ENCODE data around the gene GARIN5A.

Gene GARIN5A

DNA sequence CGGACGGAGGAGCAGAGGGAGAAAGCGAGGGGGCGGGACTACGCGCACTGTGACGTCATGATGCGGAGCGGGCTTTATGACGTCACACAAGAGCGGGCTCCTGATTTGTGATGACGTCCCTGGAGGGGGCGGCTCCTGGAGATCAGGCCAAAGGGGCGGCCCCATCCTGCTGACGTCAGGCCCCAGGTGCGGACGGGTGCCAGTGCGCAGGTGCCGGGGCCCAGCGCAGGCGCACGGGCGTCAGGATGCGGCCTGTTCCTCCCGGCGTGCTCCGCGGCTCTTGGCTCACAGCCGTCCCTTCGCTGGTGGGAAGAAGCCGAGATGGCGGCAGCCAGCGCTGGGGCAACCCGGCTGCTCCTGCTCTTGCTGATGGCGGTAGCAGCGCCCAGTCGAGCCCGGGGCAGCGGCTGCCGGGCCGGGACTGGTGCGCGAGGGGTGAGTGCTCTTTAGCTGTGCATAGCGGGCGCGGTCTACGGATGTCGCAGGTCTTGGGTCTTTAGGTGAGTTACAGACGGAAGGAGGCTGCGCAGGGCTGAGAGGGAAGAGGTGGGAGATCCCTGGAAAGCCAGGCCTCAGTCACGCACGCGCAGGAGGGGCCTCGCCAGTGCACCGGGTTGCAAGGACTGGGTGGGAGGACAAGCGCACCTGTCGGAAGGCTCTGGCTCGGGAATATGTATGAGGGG, at the start of gene GARIN5A, which contains the start of gene EMC10:
Gene GARIN5A, minus strand, starts transcription at position 625 of the 683 bp plus-strand sequence. Its CDS starts 460 bp downstream, at position 165.
Gene EMC10, plus strand, starts transcription at position 284 of the 683 bp plus-strand sequence. Its CDS starts 38 bp downstream, at position 322.
- DNase-seq = peak; percentile 32 to 70

DNA sequence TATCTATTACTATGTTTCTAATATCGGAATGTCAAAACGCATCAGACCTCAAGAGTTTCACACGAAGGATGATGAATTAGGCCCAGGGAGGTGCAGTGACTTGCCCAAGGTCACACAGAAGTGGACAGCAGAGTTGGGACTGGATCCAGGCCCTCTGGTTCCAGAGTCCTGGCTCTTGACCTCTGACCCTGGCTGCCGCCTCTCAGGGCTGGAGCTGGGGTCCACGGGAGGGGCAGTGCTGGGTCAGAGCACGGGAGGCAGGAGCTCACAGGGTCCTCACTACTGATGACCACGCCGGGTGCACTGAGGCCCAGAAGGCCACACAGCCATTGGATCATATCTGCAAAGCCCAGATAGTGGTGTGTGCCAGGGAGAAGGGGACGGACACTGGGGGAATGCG, 46.2 kb upstream of the GARIN5A start:
- DNase-seq = no peak

DNA sequence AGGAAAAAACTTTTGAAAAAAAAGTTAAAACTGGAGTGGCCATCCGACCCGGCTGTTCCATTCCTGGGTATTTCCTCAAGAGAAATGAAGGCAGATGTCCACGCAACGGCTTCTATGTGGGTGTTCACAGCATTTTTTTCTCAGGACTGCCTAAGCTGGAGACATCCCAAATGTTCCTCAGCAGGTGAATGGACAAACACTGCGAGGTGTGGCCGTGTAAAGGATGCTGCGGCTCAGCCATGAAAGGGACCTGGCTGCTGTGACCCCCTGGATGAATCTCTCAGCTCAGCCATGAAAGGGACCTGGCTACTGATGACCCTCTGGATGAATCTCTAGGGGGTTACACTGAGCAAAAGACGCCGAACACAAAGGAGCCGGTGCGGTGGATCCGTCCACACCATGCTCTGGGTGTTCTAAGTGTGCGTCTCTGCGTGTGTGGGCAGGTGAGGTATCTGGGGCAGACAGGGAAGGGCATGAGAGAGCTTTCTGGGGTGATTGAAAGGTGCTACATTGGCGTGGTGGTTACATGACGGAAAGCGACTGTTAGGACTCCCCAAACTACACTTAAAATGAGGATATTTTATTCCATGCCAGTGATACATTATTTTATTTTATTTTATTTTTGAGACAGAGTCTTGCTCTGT, 44.3 kb upstream of the GARIN5A start:
- no peak for DNase-seq

DNA sequence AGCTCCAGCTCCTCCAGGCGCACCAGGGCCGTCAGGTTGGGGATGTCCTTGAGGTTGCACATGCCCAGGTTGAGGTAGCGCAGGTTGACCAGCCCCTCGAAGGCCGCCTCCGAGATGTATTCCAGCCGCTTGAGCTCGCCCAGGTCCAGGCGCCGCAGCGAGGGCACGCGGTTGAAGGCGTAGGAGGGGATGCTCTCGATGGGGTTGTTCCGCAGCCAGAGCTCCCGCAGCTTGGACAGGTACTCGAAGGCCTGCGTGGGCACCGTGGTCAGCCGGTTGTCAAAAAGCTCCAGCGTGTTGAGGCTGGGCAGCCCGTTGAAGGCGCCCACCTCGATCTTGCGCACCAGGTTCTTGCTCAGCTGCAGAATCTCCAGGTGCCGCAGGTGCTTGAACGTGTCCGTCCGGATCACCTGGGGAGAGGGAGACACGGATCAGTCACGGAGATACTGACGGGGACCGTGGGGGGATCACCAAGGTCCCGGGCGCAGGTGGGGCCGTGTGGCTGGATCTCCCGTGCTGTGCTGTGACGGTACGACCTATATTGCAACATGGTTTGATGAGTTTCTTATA, 42.4 kb upstream of the GARIN5A start:
- DNase-seq = no peak

DNA sequence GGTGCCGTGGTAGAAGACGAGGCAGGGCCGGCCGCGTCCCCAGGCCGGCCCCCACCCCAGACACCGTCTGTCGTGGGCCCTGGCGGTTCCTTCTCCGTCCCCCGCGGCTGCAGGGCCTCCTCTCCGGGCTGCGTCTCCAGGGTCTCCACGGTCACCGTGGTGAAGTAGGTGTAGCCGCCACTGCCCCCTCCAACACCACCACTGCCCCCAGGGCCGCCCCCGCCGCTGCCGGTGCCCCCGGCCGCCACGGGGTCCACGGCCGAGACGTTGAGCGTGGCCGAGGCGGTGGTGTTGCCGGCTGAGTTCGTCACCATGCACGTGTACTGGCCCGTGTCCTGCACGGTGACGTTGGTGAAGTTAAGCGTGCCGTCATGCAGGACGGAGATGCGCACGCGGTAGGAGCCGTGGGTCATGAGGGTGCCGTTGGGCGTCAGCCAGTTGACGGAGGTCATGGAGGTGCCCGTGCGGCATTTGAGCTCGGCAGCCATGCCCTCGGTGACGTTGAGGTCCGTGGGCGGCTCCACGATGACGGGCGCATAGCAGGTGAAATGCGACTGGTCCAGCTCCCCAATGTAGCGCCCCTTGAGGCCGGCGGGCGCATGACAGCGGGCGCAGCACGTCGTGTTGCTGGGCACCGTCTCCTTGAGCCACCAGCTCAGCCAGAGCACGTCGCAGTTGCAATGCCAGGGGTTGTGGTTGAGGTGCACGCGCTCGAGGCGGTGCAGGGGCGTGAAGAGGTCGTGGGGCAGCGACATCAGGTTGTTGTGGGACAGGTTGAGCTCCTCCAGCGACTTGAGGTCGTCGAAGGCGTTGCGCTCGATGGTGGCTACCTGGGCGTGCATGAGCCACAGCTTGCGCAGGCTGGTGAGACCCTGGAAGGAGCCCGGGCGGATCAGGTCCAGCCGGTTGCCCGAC, 41.7 kb upstream of the GARIN5A start:
- DNase-seq = no peak

DNA sequence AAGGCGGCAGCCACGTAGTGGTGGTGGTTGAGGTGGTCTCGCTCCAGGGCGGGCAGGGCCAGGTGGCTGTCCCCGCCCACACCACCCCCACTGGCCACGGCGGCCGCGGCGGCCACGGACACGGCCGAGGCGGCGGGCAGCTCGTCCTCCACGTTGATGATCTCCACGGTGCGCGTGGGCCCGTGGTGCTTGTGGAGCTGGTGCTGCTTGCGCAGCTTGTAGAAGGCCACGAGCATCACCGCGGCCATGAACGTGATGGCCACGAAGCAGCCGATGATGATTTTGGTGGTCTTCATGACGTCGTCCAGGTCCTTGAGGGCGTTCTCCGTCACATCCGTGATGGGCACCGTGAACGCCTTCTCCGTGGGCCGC, 41.0 kb upstream of the GARIN5A start:
- DNase-seq = no peak

DNA sequence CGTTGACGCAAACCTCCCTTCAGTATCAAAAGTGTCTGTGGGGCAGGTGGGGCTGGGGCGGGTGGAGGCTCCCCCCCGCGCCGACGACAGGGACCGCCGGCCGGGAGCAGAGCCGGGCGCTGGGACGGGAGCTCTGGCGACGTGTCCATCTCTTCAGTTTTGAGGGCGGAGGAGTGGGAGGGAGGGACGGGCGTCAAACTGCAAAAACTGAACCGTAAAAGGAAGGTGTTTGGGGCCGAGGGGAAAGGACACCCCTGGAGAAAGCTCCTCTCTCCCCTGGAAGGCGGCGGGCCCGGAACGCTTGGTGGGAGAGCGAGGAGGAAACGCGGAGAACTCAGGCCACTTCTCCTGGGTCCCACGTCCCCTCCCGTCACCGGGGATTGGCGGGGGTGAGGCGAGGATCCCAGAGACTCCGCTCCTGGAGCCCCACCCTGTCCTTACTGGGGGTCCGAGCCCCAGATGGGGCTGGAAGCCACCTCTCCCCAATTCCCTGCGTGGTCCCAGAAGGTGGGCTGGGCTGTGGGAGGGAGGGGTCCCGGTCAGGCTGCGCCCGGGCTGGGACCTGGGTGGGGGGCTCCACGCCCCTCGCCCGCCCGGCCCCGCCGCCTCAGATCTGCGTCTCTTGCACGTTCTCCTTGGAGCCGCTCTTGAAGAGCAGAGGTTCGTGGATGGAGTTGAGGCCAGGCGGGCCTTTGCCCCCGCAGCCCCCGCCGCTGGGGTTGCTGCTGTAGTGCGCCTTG, 40.5 kb upstream of the GARIN5A start:
- no peak for DNase-seq

DNA sequence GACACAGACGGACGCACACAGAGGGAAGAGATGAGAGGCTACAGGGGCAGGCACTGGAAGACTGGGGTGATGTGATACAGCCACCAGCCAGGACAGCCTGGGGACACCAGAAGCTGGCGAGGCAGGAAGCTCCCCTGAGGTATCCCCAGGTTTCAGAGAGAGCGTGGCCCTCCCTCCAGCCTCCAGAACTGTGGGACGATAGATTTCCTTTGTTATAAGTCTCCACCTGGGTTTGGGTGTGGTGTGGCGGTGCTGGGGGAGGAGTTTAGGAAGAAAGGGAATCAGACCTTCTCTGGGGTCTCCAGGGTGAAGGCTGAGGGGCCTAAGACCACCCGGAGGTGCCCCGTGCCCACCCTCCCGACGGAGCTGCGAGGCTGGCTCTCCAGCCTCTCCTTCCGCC, 39.8 kb upstream of the GARIN5A start:
- no peak for DNase-seq

DNA sequence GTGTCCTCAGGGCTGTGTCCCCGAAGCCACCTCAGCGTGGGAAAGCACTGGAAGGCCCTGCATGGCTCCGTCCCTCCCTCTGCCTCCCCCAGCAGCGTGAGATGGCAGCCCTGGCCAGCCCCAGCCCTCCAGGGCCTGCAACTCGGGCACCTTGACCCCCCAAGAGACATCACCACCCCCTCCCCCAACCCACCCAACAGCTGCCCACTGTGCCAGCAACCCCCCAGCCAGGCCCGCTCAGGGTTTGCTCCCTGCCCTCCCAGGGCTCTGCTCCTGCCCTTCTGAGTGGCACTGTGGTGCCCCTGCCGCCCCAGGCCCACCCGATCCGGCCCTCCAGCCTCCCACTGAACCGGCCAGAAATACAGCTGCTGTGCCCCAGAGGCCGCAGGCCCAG, 38.5 kb upstream of the GARIN5A start:
- no peak for DNase-seq

DNA sequence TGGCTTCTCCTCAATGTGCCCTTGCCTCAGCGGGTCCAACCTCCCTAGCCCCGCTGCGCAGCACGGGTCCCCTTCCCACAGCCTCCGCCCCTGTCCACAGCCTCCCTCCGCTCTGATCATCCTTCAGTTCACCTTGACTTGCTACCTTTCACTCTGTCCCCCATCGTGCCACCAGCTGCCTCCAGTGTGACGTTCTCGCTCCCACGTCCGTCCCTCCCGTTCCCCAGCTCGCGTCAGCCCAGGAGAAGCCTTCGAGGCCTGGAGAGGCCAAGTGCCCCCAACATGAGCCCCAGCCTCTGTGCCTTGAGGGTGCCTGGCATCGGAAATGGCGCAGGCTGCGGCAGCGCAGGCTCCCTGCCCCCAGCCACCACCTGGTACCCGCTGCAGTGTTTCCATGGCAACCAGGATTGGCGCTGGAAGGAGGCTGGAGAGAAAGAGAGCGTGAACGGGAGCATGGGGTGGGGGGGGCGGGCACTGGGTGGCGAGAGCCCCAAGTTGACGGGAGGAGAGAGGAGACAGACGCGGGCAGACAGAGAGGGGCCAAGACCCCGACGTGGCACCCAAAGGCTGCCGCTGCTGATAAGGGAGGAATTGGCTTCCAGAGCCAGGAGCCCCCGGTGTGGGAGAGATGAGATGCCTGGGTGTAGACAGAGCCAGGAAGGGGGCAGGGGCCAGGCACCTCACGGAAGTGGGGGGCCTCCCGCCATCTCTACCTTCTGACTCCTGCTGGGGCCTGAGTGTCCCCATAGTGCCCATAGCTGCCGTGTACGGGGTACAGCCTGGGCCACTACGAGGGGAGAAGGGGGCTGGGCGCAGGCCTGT, 37.9 kb upstream of the GARIN5A start:
- peak in 1 of 2 experiments; percentile 82 for DNase-seq

DNA sequence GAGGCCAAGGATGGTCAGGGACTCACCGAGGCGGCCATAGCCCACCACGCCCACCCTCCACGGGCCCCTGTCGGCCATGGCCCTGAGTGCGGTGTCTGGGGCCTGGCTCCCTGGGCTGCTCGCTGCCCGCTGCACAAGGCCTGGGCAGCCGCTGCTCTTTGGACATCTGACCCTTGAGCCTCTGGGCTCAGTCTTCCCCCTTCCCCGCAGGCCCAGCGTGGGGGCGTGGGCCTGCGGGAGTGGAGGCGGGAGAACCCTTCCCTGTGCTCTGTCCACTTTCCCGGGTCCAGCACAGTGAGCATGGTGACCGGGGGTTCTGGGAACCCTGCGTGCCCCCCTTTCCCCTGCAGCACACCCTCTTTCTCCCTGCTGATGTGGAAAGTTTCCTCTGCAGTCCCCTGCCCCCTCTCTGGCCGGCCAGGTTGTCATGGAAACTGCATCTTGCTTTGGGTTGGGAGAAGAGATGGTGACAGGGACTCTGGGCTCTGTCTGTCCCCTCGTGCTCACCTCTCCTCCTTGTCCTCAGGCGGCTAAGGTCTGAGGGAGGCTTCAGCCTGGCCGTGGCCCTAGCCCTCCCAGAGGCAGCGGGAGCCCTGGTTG, 37.2 kb upstream of the GARIN5A start, which contains the start of gene ASPDH:
Gene ASPDH, minus strand, starts transcription at position 168 of the 600 bp plus-strand sequence. Its CDS starts 90 bp downstream, at position 78.
- DNase-seq = peak in 1 of 2 experiments; percentile 37

DNA sequence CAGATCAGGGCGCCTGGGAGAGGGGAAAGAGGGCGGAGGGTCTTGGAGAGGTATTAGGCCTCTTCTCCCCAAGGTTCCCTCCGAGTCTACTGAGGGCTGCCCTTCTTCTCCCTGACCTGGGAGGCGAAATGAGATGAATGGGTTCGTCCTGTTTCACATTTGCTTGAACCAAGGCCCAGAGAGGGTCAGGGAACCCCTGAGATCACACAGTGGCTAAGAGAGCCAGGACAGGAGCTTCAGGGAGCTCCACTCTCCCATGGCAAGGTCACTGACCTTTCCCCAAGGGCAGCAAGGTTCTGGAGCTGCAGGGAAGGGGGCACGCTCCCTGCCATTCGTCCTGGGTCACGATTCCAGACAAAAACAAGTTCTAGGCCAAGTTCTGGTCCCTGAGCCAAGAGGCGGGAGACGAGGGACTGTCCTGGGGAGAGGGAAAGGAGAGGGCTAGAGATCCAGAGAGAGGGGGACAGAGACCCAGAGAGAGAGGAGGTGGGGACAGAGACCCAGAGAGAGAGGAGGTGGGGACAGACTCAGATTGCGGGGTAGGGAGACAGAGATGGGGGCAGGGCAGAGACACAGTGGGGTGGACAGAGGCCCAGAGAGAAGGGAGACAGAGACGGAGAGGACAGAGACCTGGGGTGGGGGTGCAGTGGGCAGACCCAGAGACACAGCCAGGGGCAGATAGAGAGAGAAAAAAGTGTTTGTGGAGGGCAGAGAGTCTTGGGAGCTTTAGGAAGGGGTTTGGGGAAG, 36.5 kb upstream of the GARIN5A start:
- no peak for DNase-seq

DNA sequence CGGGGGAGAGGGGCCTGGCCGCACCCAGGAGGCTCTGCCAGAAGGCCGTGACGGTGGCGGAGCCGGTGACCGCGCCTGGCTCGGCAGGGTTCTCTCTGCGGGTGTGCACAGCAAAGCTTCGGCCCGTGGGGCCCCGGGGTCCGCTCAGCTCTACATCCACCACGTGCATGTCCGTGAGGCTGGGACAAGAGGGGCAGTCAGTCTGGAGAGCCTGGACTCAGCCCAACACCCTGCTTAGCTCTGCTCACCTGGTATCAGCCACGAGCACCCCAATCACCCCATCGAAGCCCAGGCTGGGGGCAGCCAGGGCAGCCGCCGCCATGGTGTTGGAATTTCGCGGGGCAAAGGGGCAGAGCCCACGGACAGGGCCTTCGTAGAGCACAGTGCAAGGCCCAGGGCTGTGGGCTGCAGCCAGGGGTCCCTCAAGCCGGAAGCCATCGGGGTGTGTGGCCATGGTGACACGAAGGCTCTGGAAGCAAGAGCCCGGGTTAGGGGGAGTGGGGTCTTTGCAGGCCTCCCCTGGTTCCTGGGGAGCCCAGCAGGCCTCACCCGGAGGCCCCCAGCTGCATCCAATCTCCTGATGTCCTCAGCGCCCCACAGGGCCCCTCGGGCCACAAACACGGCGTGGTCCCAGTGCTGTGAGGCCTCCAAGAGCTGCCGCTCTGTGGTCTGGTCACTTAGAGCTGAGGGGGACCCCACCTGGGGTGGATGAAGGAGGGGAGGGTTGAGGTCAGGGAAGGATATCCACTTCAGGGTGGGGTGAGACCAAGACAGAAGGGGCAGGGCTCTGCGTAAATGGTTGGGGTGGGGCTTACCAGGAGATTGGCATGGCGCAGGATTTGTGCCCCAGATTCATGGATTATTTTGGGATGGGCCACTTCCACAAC, 35.7 kb upstream of the GARIN5A start:
- no peak for DNase-seq

DNA sequence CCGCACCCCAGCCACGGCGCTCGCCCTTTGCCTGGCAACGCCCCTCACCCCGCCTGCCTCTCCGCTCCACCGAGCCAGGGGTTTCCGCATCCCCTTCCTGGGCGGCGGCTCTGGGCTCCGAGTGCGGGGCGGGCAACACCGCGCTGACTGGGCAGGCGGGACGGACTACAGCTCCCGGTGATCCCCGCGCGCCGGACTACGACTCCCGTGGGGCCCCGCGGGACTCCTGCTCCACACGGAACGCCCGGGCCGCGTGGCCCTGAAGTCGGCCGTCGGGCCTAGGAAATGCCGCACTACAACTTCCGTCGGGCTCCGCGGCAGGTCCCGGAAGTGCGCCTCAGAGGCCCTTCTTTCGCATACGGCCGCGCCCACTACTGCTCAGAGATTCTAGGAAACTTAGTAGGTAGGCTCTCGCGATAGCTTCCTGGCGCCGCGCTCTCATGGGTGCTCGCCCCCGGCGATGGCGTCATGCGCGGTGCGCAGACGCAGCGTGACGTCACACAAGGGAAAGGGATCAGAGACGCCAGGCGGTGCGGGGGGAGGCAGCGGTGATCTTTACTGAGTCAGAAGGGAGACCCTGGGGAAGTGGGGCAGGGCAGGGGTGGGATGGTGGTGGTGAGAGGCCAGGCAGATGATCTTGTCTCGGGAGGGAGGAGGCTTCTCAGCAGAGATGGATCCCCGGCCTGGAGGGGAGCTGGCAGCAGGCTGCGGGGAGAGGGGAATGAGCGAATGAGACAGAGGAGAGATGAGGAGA, 34.6 kb upstream of the GARIN5A start, which contains the start of gene JOSD2:
Gene JOSD2, minus strand, starts transcription at position 123 of the 754 bp plus-strand sequence. CDS start 760 bp downstream, outside the sequence.
- DNase-seq = peak; percentile 87 to 100

DNA sequence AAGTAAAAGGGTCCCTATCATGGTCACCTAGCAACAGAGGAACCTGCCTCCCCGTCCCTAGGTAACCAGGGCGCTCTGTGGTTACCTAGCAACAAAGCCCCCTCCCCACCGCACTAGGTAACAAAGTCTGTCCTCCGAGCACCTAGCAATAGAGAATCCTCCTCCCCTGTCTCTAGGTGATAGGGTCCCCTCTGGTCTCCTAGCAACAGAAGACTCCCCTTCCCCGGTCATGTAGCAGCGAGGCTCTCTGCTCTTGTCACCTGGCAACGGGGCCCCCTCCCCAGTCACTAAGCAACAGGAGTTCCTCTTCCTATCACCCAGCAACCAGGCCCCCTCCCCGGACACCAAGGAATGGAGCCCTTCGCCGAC, 34.0 kb upstream of the GARIN5A start:
- DNase-seq = no peak

DNA sequence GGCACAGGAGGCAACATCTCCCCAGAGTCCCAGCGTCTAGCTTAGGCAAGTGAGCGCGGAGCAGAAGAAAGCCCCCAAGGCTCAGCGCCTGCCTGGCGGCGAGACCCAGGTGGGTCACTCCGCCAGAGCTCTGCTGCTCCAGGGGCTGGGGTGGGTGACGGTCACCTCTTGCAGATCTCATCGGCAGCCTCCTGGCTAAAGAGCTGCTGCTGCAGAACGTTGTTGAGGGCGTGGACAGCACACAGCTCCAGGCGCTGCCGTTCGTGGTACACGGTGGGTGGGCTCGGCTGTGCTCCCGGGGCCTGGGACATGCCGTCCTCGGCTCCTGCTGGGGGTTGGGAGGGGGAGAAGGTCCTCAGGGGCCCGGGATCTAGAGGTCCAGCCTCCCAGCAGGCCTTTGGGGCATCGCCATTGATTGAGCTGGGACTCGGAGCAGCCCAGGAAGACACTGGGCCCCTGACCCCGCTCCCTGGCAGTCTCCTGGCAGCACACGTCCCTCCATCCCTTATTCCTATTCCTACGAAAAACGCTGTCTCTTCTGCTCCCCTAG, 33.5 kb upstream of the GARIN5A start:
- no peak for DNase-seq

DNA sequence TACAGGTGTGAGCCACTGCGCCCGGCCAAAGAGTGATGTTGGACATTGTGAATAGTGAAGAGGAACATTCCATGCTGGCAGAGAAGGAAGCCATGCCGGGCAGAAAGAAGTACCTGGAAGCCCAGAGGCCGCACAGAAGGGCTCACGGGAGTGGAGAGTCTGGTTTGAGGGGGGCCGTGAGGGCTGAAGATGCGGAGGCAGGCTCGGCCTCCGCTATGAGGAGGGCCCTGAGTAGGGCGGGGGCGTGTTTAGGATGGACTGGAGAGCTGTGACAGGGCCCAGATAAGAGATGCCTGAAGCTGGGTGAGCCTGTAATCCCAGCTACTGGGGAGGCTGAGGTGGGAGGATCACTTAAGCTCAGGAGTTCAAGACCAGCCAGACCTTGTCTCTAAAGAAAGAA, 32.7 kb upstream of the GARIN5A start:
- no peak for DNase-seq

DNA sequence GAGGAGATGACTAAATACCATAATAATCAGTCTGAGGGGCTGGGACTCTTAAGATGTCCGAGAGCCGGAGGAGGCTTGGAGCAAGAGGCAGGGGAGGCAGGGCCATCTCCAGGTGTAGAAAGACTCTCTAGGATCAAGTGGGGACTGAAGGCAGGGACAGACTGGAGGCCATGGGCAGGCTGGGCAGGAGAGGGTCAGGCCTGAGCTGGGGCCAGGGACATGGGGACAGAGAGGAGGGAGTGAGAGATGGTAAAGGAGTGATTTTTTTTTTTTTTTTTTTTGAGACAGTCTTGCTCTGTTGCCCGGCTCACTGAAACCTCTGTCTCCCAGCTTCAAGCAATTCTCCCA, 32.2 kb upstream of the GARIN5A start:
- DNase-seq = no peak
